Testis (tissue), 2 donors: ENCODE measurements around the gene RPN2.

Experiments used
- POLR2A ChIP-seq: fragments of 450-650 bp; IDR thresholded peaks from one replicate; pipeline ENCODE4 v1.6.1; 2017; ENCODE audit warnings: antibody characterized with exemption, mild to moderate bottlenecking, moderate library complexity
- TF ChIP-seq, protein P1 (sequence below), 3 experiments: fragments of 450-650 bp in 2 of 3; fragments of 200-600 bp in 1 of 3; sonication (generic) in 1 of 3; IDR thresholded peaks; one replicate each; pipeline ENCODE4 v1.5.1; 2016 to 2019; ENCODE audit warnings: antibody characterized with exemption in 3 of 3, mild to moderate bottlenecking in 2 of 3, moderate library complexity in 1 of 3

DNA sequence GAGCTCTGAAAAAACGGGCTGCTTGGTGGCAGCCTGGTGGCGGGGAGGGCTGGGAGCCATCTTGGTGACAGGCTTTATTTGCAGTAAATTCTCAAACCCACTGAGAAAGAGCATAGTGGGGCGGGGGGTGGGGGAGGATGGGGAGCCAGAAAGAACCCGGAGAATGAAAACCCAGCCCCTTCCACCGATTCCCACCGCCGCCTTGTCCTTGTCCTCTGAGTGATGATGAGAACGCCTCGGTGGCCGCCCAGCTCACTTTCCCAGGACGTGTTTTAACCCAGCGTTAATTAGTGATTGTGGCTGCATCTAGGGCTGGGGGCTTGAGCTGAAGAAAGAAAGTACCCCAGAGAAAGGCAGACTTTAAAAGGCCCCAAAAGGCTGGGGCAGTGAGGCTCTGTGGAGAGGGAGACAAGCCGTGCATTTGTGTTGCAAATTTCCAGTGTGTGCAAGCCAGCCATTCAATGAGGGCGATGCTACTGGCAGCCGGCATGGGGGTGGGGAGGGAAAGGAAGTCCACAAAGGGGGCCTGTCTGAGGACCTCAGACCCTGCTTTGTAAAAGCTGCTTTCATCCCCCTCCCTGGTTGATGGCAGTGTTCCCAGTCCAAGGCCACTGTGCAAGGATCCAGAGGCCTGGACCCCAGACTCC, 88.7 kb downstream of the RPN2 start:
- TF ChIP-seq, protein P1, sequence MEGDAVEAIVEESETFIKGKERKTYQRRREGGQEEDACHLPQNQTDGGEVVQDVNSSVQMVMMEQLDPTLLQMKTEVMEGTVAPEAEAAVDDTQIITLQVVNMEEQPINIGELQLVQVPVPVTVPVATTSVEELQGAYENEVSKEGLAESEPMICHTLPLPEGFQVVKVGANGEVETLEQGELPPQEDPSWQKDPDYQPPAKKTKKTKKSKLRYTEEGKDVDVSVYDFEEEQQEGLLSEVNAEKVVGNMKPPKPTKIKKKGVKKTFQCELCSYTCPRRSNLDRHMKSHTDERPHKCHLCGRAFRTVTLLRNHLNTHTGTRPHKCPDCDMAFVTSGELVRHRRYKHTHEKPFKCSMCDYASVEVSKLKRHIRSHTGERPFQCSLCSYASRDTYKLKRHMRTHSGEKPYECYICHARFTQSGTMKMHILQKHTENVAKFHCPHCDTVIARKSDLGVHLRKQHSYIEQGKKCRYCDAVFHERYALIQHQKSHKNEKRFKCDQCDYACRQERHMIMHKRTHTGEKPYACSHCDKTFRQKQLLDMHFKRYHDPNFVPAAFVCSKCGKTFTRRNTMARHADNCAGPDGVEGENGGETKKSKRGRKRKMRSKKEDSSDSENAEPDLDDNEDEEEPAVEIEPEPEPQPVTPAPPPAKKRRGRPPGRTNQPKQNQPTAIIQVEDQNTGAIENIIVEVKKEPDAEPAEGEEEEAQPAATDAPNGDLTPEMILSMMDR (IDR thresholded peaks at IDR 0.05) = no peak
- TF ChIP-seq POLR2A = no peak
